ENCODE results near the gene FAM47B.

Gene FAM47B

DNA sequence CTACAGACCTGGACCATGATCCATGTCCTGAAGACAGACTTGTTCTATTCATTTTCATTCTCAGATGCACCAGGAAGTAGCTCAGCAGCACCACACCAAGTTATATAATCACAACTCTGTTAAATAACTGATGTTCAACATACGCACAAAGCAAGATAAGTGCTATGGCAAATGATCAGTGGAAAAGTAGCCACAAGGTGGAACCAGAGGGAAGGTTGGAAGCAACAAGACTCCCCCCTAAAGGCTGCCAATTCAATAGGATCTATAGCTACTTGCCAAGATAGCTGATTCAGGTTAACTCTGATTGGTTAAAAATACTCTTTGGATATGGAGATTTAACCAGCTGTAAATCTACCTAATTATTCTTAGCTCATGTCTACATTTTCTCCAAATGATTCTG lies 23.7 kb upstream of the FAM47B start:
- Histone ChIP-seq H3K9me3 (ENCODE audit: control insufficient read depth, low read length) (no peaks in the 10 kb centered on the region), H3K79me2 (no peaks in the 10 kb centered on the region), H3K4me2 (ENCODE audit: low read length) (no peak overlapping the region), H3K4me3 (ENCODE audit: low read depth, low read length) (no peak overlapping the region), H3K4me1 (no peaks in the 10 kb centered on the region), H3K27me3 (ENCODE audit: control insufficient read depth, insufficient read depth, low read length) (no peaks in the 10 kb centered on the region), H3K36me3 (ENCODE audit: control insufficient read depth, insufficient read depth, low read length) (no peaks in the 10 kb centered on the region), H2AFZ (no peak overlapping the region), H3K9ac (no peak overlapping the region), H3K27ac (no peak overlapping the region)
- TF ChIP-seq, protein P1, sequence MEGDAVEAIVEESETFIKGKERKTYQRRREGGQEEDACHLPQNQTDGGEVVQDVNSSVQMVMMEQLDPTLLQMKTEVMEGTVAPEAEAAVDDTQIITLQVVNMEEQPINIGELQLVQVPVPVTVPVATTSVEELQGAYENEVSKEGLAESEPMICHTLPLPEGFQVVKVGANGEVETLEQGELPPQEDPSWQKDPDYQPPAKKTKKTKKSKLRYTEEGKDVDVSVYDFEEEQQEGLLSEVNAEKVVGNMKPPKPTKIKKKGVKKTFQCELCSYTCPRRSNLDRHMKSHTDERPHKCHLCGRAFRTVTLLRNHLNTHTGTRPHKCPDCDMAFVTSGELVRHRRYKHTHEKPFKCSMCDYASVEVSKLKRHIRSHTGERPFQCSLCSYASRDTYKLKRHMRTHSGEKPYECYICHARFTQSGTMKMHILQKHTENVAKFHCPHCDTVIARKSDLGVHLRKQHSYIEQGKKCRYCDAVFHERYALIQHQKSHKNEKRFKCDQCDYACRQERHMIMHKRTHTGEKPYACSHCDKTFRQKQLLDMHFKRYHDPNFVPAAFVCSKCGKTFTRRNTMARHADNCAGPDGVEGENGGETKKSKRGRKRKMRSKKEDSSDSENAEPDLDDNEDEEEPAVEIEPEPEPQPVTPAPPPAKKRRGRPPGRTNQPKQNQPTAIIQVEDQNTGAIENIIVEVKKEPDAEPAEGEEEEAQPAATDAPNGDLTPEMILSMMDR (IDR thresholded peaks at IDR 0.05), result no peak

DNA sequence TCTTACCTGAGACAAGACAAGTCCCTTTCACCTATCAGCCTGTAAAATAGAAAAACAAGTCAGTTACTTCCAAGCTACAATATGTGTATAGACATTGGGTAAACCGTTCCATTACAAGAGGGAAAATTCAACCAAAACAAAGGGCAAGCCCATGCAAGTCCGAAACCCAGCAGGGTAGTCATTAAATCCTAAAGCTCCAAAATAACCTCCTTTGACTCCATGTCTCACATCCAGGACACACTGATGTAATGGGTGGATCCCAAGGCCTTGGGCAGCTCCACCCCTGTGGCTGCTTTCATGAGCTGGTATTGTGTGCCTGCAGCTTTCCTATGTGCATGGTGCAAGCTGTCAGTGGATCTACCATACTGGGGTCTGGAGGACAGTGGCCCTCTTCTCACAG lies 14.7 kb upstream of the FAM47B start:
- Histone ChIP-seq H3K4me2 (ENCODE audit: low read length) (no peak overlapping the region), H3K79me2 (no peaks in the 10 kb centered on the region), H3K4me3 (ENCODE audit: low read depth, low read length) (no peak overlapping the region), H2AFZ (no peak overlapping the region), H3K9me3 (ENCODE audit: control insufficient read depth, low read length) (no peaks in the 10 kb centered on the region), H3K27me3 (ENCODE audit: control insufficient read depth, insufficient read depth, low read length) (no peaks in the 10 kb centered on the region), H3K4me1 (no peaks in the 10 kb centered on the region), H3K27ac (no peak overlapping the region), H3K36me3 (ENCODE audit: control insufficient read depth, insufficient read depth, low read length) (no peaks in the 10 kb centered on the region), H3K9ac (no peak overlapping the region)
- TF ChIP-seq, protein P1 (IDR thresholded peaks at IDR 0.05), result no peak

DNA sequence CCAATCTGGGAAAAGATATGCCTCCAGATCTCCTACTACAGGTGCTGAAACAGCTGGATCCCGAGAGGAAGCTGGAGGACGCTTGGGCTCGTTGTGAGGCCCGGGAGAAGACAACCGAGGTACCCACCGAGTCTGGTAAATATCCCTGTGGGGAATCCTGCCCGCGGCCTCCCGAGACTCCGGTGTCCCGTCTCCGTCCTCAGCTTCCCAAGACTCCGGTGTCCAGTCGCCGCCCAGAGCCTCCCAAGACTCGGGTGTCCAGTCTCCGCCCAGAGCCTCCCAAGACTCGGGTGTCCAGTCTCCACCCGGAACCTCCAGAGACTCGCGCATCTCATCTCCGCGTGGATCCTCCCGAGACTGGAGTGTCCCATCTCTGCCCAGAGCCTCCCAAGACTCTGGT lies 639 bp downstream of the FAM47B start:
- no peaks in the 10 kb centered on the region for H3K9me3 ChIP-seq (ENCODE audit: control insufficient read depth, low read length)
- H3K4me3 ChIP-seq (ENCODE audit: low read depth, low read length), result no peak overlapping the region
- no peaks in the 10 kb centered on the region for H3K27me3 ChIP-seq (ENCODE audit: control insufficient read depth, insufficient read depth, low read length)
- H3K79me2 ChIP-seq, result no peaks in the 10 kb centered on the region
- TF ChIP-seq, protein P1 (IDR thresholded peaks at IDR 0.05), result no peak
- no peak overlapping the region for H3K4me2 ChIP-seq (ENCODE audit: low read length)
- H3K27ac ChIP-seq, result no peak overlapping the region
- no peak overlapping the region for H2AFZ ChIP-seq
- H3K4me1 ChIP-seq, result no peaks in the 10 kb centered on the region
- H3K9ac ChIP-seq, result no peak overlapping the region
- H3K36me3 ChIP-seq (ENCODE audit: control insufficient read depth, insufficient read depth, low read length), result no peaks in the 10 kb centered on the region

DNA sequence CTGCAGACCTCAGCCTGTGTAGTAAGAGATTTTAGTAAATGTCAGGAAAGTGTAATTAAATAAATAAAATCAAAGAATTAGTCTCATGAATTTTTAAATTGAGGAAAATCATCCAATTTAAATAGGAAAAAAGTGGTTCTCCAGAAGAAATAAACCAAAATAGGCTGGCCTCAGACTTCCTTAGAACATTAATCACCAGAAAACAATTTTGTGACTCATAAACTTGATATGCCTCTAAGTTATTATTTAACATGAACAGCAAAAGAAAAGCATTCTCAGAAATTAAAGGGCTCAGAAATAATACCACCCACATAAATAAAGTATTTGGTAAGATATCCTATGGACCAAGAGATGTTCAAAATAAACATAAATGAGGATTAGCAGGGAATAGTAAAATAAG lies 14.3 kb downstream of the FAM47B start:
- no peaks in the 10 kb centered on the region for H3K27me3 ChIP-seq (ENCODE audit: control insufficient read depth, insufficient read depth, low read length)
- no peak overlapping the region for H3K4me2 ChIP-seq (ENCODE audit: low read length)
- no peaks in the 10 kb centered on the region for H3K36me3 ChIP-seq (ENCODE audit: control insufficient read depth, insufficient read depth, low read length)
- no peak overlapping the region for H3K4me3 ChIP-seq (ENCODE audit: low read depth, low read length)
- H3K9ac ChIP-seq, result no peak overlapping the region
- no peaks in the 10 kb centered on the region for H3K79me2 ChIP-seq
- no peaks in the 10 kb centered on the region for H3K4me1 ChIP-seq
- H3K27ac ChIP-seq, result no peak overlapping the region
- TF ChIP-seq, protein P1 (IDR thresholded peaks at IDR 0.05), result no peak
- no peaks in the 10 kb centered on the region for H3K9me3 ChIP-seq (ENCODE audit: control insufficient read depth, low read length)
- H2AFZ ChIP-seq, result no peak overlapping the region

DNA sequence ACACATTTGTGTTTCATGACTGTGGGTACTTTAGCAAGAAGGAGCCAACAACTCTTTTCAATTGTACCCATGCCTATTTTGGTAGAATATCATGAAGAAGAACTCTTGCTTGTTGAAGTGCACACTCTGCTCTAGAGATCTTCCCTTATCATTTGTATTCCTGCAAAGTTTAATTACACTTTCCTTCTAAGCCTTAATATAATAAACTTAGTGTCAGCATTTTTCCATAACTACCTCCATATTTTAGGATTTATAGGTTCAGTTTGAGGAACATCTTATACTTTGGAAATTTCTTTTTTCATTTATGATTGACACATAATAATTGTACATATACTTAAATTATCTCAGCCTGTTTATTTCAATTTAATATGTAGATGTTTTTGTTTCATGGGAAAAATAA lies 19.1 kb downstream of the FAM47B start:
- no peak overlapping the region for H3K4me2 ChIP-seq (ENCODE audit: low read length)
- TF ChIP-seq, protein P1 (IDR thresholded peaks at IDR 0.05), result no peak
- H3K9ac ChIP-seq, result no peak overlapping the region
- H3K36me3 ChIP-seq (ENCODE audit: control insufficient read depth, insufficient read depth, low read length), result no peaks in the 10 kb centered on the region
- H3K27ac ChIP-seq, result no peak overlapping the region
- no peaks in the 10 kb centered on the region for H3K27me3 ChIP-seq (ENCODE audit: control insufficient read depth, insufficient read depth, low read length)
- H3K9me3 ChIP-seq (ENCODE audit: control insufficient read depth, low read length), result no peaks in the 10 kb centered on the region
- H3K4me1 ChIP-seq, result no peaks in the 10 kb centered on the region
- no peak overlapping the region for H3K4me3 ChIP-seq (ENCODE audit: low read depth, low read length)
- no peak overlapping the region for H2AFZ ChIP-seq
- H3K79me2 ChIP-seq, result no peaks in the 10 kb centered on the region
